Measurements from ENCODE around the gene KRTAP1-5.

KRTAP1-5 gene

GRCh38 chr17:40984226-40984625, 42.8 kb downstream of the KRTAP1-5 start, which contains the start of gene KRT40:
TSS of gene KRT40 (minus strand) at chr17:40984326. CDS start at chr17:40984273, 53 bp downstream.
- Histone ChIP-seq H3K27me3 (replicated peaks; ENCODE audit: control insufficient read depth, insufficient read depth, low read length) (no peaks in the 10 kb centered on the region; the same call in 1 of the 2 replicates), H3K36me3 (ENCODE audit: control insufficient read depth, insufficient read depth, low read length) (no peaks in the 10 kb centered on the region), H3K4me3 (replicated peaks; ENCODE audit: low read depth, low read length) (no peak within 1 kb of the TSS)
- no peak for TF ChIP-seq CTCF (IDR thresholded peaks at IDR 0.05; ENCODE audit: insufficient read depth, low read length, poor library complexity, severe bottlenecking)
- DNase-seq (ENCODE audit: extremely low read depth, insufficient read length) = no peak

GRCh38 chr17:40981115-40981514, 45.9 kb downstream of the KRTAP1-5 start:
- no peaks in the 10 kb centered on the region; the same call in 1 of the 2 replicates for H3K27me3 ChIP-seq (replicated peaks; ENCODE audit: control insufficient read depth, insufficient read depth, low read length)
- TF ChIP-seq CTCF (IDR thresholded peaks at IDR 0.05; ENCODE audit: insufficient read depth, low read length, poor library complexity, severe bottlenecking) = no peak
- H3K4me3 ChIP-seq (replicated peaks; ENCODE audit: low read depth, low read length) = no peak overlapping the region
- DNase-seq (ENCODE audit: extremely low read depth, insufficient read length) = no peak
- no peaks in the 10 kb centered on the region for H3K36me3 ChIP-seq (ENCODE audit: control insufficient read depth, insufficient read depth, low read length)

GRCh38 chr17:40980596-40980995, 46.4 kb downstream of the KRTAP1-5 start:
- Histone ChIP-seq H3K36me3 (ENCODE audit: control insufficient read depth, insufficient read depth, low read length) (no peaks in the 10 kb centered on the region), H3K4me3 (replicated peaks; ENCODE audit: low read depth, low read length) (no peak overlapping the region), H3K27me3 (replicated peaks; ENCODE audit: control insufficient read depth, insufficient read depth, low read length) (no peaks in the 10 kb centered on the region; the same call in 1 of the 2 replicates)
- DNase-seq (ENCODE audit: extremely low read depth, insufficient read length) = no peak
- no peak for TF ChIP-seq CTCF (IDR thresholded peaks at IDR 0.05; ENCODE audit: insufficient read depth, low read length, poor library complexity, severe bottlenecking)

- no peak overlapping the region for H3K4me3 ChIP-seq (replicated peaks; ENCODE audit: low read depth, low read length)
- no peak for DNase-seq (ENCODE audit: extremely low read depth, insufficient read length)
- no peaks in the 10 kb centered on the region for H3K36me3 ChIP-seq (ENCODE audit: control insufficient read depth, insufficient read depth, low read length)
- TF ChIP-seq CTCF (IDR thresholded peaks at IDR 0.05; ENCODE audit: insufficient read depth, low read length, poor library complexity, severe bottlenecking) = no peak
- no peaks in the 10 kb centered on the region; the same call in 1 of the 2 replicates for H3K27me3 ChIP-seq (replicated peaks; ENCODE audit: control insufficient read depth, insufficient read depth, low read length)
Measured at GRCh38 chr17:40980117-40980516, 46.9 kb downstream of the KRTAP1-5 start.

DNA sequence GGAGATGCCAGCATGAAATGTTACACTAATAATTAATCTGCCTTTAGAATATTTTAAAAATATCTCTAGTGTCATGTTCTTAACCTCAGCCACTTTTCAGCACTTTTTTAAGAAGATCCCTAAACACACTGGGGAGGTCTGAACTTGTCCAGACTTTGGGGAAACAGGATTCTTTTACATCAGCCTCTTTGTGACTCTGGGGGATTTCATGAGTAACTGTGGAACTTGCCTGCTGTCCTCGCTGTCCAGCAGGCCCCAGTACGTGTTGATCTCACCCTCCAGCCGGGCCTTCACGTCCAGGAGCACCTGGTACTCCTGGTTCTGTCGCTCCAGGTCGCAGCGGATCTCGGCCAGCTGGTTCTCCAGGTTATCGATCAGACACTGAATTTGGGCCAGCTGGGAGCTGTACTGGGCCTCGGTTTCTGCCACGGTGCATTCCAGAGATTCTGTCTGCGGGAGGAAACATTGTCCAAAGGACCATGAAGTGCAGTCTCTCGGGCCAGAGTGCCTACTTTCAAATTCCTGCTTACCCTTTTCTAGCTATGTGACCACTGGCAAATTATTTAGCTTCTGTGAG, 48.3 kb downstream of the KRTAP1-5 start:
- Histone ChIP-seq H3K4me3 (replicated peaks; ENCODE audit: low read depth, low read length) (no peak overlapping the region), H3K36me3 (ENCODE audit: control insufficient read depth, insufficient read depth, low read length) (no peaks in the 10 kb centered on the region), H3K27me3 (replicated peaks; ENCODE audit: control insufficient read depth, insufficient read depth, low read length) (no peaks in the 10 kb centered on the region)
- TF ChIP-seq CTCF (IDR thresholded peaks at IDR 0.05; ENCODE audit: insufficient read depth, low read length, poor library complexity, severe bottlenecking) = no peak
- no peak for DNase-seq (ENCODE audit: extremely low read depth, insufficient read length)

Measured in GM06990 (cell line).